Measurements from ENCODE around the gene IFT43.

IFT43 gene

DNA sequence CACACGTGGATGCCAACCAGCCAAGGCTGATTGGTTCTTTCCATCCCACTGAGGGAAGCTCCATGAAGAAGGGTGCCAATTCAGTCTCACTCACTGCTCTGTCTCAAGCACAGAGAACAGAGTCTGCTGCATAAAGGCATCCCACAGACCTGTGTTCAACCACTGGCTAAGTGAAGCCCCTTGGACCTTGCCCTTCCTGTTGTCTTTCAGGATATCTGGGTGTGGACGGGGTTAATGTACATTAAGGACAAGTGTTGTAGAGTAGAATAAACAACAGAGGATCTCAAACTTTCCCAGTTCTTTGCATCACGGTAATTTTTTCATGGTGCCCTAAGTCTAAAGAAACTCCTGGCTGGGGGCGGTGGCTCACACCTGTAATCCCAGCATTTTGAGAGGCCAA lies 133.0 kb downstream of the IFT43 start:
- no peaks in the 10 kb centered on the region; the same call in 1 of the 2 replicates for H3K27me3 ChIP-seq (replicated peaks; ENCODE audit: control insufficient read depth, insufficient read depth, low read length)

DNA sequence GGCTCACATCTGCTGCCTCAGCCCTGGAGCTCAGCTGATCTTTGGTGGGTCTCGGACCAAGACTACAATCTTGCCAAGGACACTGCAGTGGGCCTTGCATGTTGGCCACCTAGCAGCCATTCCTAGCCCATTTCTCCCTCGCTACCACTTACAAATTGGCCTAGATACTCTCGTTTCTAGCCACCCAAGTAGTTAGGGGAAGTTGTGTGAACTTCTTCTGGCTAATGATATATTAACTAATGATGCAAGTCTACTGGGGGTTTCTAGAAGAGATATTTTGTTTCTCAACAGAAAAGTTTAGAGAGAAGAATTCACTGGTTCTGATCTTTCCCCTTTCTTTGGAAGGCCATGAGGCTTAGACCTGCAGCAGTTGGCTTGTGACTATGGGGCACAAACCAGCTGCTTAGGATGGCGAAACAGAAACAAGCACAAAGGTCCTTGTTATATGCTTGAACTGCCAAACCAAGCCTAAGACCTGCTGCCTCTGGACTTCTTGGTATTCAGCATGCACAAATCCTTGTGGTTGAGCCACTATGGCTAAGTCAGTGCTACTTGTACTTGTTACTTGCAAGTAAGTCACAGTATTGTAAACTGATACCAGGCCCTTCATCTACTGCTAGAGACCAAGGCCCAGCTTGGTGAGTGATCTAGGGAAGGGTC lies 135.7 kb downstream of the IFT43 start:
- TF ChIP-seq, protein P1, sequence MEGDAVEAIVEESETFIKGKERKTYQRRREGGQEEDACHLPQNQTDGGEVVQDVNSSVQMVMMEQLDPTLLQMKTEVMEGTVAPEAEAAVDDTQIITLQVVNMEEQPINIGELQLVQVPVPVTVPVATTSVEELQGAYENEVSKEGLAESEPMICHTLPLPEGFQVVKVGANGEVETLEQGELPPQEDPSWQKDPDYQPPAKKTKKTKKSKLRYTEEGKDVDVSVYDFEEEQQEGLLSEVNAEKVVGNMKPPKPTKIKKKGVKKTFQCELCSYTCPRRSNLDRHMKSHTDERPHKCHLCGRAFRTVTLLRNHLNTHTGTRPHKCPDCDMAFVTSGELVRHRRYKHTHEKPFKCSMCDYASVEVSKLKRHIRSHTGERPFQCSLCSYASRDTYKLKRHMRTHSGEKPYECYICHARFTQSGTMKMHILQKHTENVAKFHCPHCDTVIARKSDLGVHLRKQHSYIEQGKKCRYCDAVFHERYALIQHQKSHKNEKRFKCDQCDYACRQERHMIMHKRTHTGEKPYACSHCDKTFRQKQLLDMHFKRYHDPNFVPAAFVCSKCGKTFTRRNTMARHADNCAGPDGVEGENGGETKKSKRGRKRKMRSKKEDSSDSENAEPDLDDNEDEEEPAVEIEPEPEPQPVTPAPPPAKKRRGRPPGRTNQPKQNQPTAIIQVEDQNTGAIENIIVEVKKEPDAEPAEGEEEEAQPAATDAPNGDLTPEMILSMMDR (IDR thresholded peaks at IDR 0.05; ENCODE audit: insufficient read depth, low read length, poor library complexity, severe bottlenecking) = no peak
- H3K4me3 ChIP-seq (replicated peaks; ENCODE audit: low read depth, low read length) = no peak overlapping the region

More for the DNA sequence above, 133.0 kb downstream of the IFT43 start:
- DNase-seq (ENCODE audit: extremely low read depth, insufficient read length) = no peak
- TF ChIP-seq, protein P1 (IDR thresholded peaks at IDR 0.05; ENCODE audit: insufficient read depth, low read length, poor library complexity, severe bottlenecking) = no peak
- H3K4me3 ChIP-seq (replicated peaks; ENCODE audit: low read depth, low read length) = no peak overlapping the region
- H3K36me3 ChIP-seq (ENCODE audit: control insufficient read depth, insufficient read depth, low read length) = no peaks in the 10 kb centered on the region

DNA sequence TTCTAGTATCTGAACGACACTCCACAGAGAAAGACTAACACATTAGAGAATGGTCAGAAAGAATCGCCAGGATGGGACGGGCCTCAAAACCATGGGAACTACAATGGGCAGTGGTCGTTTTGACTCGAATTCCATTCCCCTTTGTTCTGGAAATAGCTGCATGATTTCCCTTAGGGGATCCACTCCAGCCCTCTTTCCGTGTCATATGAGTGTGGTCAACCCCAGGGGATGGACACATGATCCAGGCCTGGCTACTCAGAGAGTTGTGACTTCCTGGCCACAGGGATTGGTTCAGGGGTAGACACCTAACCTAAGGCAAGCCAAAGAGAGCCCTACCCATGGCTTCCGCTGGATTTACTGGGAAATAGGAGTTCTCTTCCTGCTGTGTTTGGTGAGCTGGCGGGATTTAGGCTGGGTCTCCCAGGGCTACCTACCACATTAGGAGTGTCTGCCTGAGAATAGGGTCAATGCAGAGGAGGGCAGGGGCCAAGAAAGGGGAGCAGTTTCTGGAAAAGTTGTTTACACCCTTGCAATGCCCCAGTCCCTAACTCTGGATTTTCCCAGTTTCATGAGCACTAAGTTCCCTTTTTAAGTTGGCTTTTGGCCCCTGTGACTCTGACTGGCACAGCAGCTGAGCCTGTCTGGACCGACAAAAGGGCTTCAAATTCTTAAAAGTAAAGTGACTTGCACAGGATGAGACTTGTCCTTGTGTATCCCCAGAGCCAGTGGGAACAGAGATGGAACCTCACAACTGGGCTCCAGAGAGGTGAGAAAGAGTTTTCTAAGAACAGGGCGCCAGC lies 138.1 kb downstream of the IFT43 start:
- Histone ChIP-seq H3K27me3 (replicated peaks; ENCODE audit: control insufficient read depth, insufficient read depth, low read length) (no peaks in the 10 kb centered on the region), H3K36me3 (ENCODE audit: control insufficient read depth, insufficient read depth, low read length) (no peaks in the 10 kb centered on the region), H3K4me3 (replicated peaks; ENCODE audit: low read depth, low read length) (no peak overlapping the region)
- no peak for DNase-seq (ENCODE audit: extremely low read depth, insufficient read length)
- TF ChIP-seq, protein P1 (IDR thresholded peaks at IDR 0.05; ENCODE audit: insufficient read depth, low read length, poor library complexity, severe bottlenecking) = no peak

More for the DNA sequence above, 135.7 kb downstream of the IFT43 start:
- no peaks in the 10 kb centered on the region for H3K36me3 ChIP-seq (ENCODE audit: control insufficient read depth, insufficient read depth, low read length)
- H3K27me3 ChIP-seq (replicated peaks; ENCODE audit: control insufficient read depth, insufficient read depth, low read length) = no peaks in the 10 kb centered on the region
- DNase-seq (ENCODE audit: extremely low read depth, insufficient read length) = no peak

DNA sequence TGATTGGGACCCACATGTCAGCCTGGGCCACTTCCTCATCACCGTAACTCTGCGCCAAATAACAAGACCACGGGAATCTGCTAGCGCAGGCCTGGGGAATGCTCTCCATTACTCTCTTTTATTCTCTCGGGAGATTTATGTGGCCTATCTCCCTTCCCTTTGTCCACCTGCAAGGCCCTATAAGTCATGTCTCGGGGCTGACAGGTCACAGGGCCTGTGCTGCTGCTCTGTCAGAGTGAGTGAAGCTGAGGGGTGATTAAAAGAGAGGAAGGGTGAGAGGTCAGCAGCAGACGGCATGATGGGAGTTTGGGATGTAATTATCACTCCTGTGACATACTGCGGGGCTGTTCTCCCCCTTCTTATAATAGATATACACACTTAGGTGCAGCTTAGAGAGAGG lies 139.9 kb downstream of the IFT43 start:
- DNase-seq (ENCODE audit: extremely low read depth, insufficient read length) = no peak
- no peaks in the 10 kb centered on the region; the same call in 1 of the 2 replicates for H3K27me3 ChIP-seq (replicated peaks; ENCODE audit: control insufficient read depth, insufficient read depth, low read length)
- H3K4me3 ChIP-seq (replicated peaks; ENCODE audit: low read depth, low read length) = no peak overlapping the region
- TF ChIP-seq, protein P1 (IDR thresholded peaks at IDR 0.05; ENCODE audit: insufficient read depth, low read length, poor library complexity, severe bottlenecking) = no peak
- no peaks in the 10 kb centered on the region for H3K36me3 ChIP-seq (ENCODE audit: control insufficient read depth, insufficient read depth, low read length)

DNA sequence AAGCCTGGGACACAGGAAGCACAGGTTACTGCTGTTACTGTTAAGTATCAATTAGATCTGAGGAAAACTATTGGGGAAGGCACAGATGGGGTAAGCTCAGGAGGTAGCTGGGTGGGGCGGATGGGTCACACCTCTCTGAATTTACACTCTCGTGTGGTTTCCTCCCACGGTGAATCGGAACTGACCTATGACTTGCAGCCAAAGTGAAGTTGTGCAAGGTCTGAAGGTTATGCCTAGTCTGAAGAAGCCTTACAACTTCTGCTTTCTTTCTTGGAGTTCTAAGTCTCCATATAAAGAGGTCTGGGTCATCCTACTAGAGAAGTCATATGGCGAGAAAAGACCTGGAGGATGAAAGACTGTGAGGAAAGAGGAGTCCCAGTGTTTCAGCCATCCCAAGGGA lies 140.5 kb downstream of the IFT43 start:
- no peaks in the 10 kb centered on the region; the same call in 1 of the 2 replicates for H3K27me3 ChIP-seq (replicated peaks; ENCODE audit: control insufficient read depth, insufficient read depth, low read length)
- no peak for DNase-seq (ENCODE audit: extremely low read depth, insufficient read length)
- no peaks in the 10 kb centered on the region for H3K36me3 ChIP-seq (ENCODE audit: control insufficient read depth, insufficient read depth, low read length)
- no peak overlapping the region for H3K4me3 ChIP-seq (replicated peaks; ENCODE audit: low read depth, low read length)
- TF ChIP-seq, protein P1 (IDR thresholded peaks at IDR 0.05; ENCODE audit: insufficient read depth, low read length, poor library complexity, severe bottlenecking) = no peak
